Ovary (tissue), 3 donors: ENCODE results near the gene SH3GL1.

Experiments used
- CTCF ChIP-seq, 3 donors: fragments of 450-650 bp in 2 of 3; fragments of 200-600 bp in 1 of 3; IDR thresholded peaks; one replicate each; pipeline versions ENCODE4 v1.5.1 to v1.8.0; 2016 to 2022; ENCODE audit warnings: antibody characterized with exemption in 3 of 3, mild to moderate bottlenecking in 1 of 3
- POLR2A ChIP-seq: fragments of 450-650 bp; IDR thresholded peaks from one replicate; pipeline ENCODE4 v1.6.1; 2017; ENCODE audit warnings: antibody characterized with exemption, mild to moderate bottlenecking, moderate library complexity
- donor health status: DM: no; HTN: no; CAD: no.

GRCh38 chr19:4391306-4391693 is 9.0 kb downstream of the SH3GL1 start:
- no peak for TF ChIP-seq POLR2A
- TF ChIP-seq CTCF (IDR thresholded peaks at IDR 0.05): no peak
